ENCODE results near the gene KRTAP19-2. TPM values are rescaled to one million over a fixed set of nuclear protein-coding genes. Genes with fewer than 3 reads are reported as not detected.

The KRTAP19-2 gene
- total RNA-seq, 1 experiment from 2014 or later, result not detected

Small RNA genes lying within 50 kb of the gene (small RNA-seq; reads per million reads assigned to genes)
- gene AP000567.1 (0 reads per million in 2 experiments), gene KRTAP19-10P (0 reads per million in 2 experiments), gene KRTAP19-11P (0 reads per million in 2 experiments), gene KRTAP19-9P (0 reads per million in 2 experiments)

Other genes starting within 250 kb of the KRTAP19-2 start
- not detected in 2 replicates for gene KRTAP24-1, start 204.5 kb downstream of the KRTAP19-2 start, total RNA-seq (2014; rRNA removed; shearing (Covaris generic))
- gene KRTAP25-1, start 197.9 kb downstream of the KRTAP19-2 start, total RNA-seq (2014; rRNA removed; shearing (Covaris generic)), result not detected in 2 replicates
- gene KRTAP26-1, start 167.1 kb downstream of the KRTAP19-2 start, total RNA-seq (2014; rRNA removed; shearing (Covaris generic)), result not detected in 2 replicates
- not detected in 2 replicates for gene KRTAP27-1, start 149.7 kb downstream of the KRTAP19-2 start, total RNA-seq (2014; rRNA removed; shearing (Covaris generic))
- gene KRTAP23-1, start 138.8 kb downstream of the KRTAP19-2 start, total RNA-seq (2014; rRNA removed; shearing (Covaris generic)), result not detected in 2 replicates
- gene KRTAP13-2, start 115.2 kb downstream of the KRTAP19-2 start, total RNA-seq (2014; rRNA removed; shearing (Covaris generic)), result not detected in 2 replicates
- not detected in 2 replicates for gene KRTAP13-1, start 91.4 kb downstream of the KRTAP19-2 start, total RNA-seq (2014; rRNA removed; shearing (Covaris generic))
- gene KRTAP13-3, start 61.5 kb downstream of the KRTAP19-2 start, total RNA-seq (2014; rRNA removed; shearing (Covaris generic)), result not detected in 2 replicates
- gene KRTAP13-4, start 57.2 kb downstream of the KRTAP19-2 start, total RNA-seq (2014; rRNA removed; shearing (Covaris generic)), result not detected in 2 replicates
- not detected in 2 replicates for gene KRTAP15-1, start 47.2 kb downstream of the KRTAP19-2 start, total RNA-seq (2014; rRNA removed; shearing (Covaris generic))
- gene KRTAP19-1, start 7.1 kb downstream of the KRTAP19-2 start, total RNA-seq (2014; rRNA removed; shearing (Covaris generic)), result not detected in 2 replicates
- not detected in 2 replicates for gene KRTAP19-3, start 4.6 kb upstream of the KRTAP19-2 start, total RNA-seq (2014; rRNA removed; shearing (Covaris generic))
- not detected in 2 replicates for gene KRTAP19-4, start 9.7 kb upstream of the KRTAP19-2 start, total RNA-seq (2014; rRNA removed; shearing (Covaris generic))
- not detected in 2 replicates for gene KRTAP19-5, start 14.7 kb upstream of the KRTAP19-2 start, total RNA-seq (2014; rRNA removed; shearing (Covaris generic))
- gene KRTAP19-6, start 54.4 kb upstream of the KRTAP19-2 start, total RNA-seq (2014; rRNA removed; shearing (Covaris generic)), result not detected in 2 replicates
- not detected in 2 replicates for gene KRTAP19-7, start 73.9 kb upstream of the KRTAP19-2 start, total RNA-seq (2014; rRNA removed; shearing (Covaris generic))
- not detected in 2 replicates for gene KRTAP22-2, start 103.0 kb upstream of the KRTAP19-2 start, total RNA-seq (2014; rRNA removed; shearing (Covaris generic))
- not detected in 2 replicates for gene KRTAP6-3, start 105.0 kb upstream of the KRTAP19-2 start, total RNA-seq (2014; rRNA removed; shearing (Covaris generic))
- not detected in 2 replicates for gene KRTAP6-2, start 111.5 kb upstream of the KRTAP19-2 start, total RNA-seq (2014; rRNA removed; shearing (Covaris generic))
- gene KRTAP22-1, start 113.7 kb upstream of the KRTAP19-2 start, total RNA-seq (2014; rRNA removed; shearing (Covaris generic)), result not detected in 2 replicates
- not detected in 2 replicates for gene KRTAP6-1, start 126.5 kb upstream of the KRTAP19-2 start, total RNA-seq (2014; rRNA removed; shearing (Covaris generic))
- not detected in 2 replicates for gene KRTAP20-1, start 129.0 kb upstream of the KRTAP19-2 start, total RNA-seq (2014; rRNA removed; shearing (Covaris generic))
- not detected in 2 replicates for gene KRTAP20-4, start 133.2 kb upstream of the KRTAP19-2 start, total RNA-seq (2014; rRNA removed; shearing (Covaris generic))
- not detected in 2 replicates for gene KRTAP20-2, start 147.8 kb upstream of the KRTAP19-2 start, total RNA-seq (2014; rRNA removed; shearing (Covaris generic))
- not detected in 2 replicates for gene KRTAP20-3, start 155.4 kb upstream of the KRTAP19-2 start, total RNA-seq (2014; rRNA removed; shearing (Covaris generic))
- gene KRTAP21-3, start 231.3 kb upstream of the KRTAP19-2 start, total RNA-seq (2014; rRNA removed; shearing (Covaris generic)), result not detected in 2 replicates